ENCODE measurements around the gene HK1. TPM values are rescaled to one million over a fixed set of nuclear protein-coding genes. Genes with fewer than 3 reads are reported as not detected.
"Not testable (repeated sequence)": the region's sequence is repeated elsewhere in the genome, so short reads cannot be mapped to it uniquely, and the experiment has no call there.

HK1 gene
- total RNA-seq, 2 donors from 2014 or later = 15.8 to 17.1 TPM

GRCh38 chr10:69443354-69443753, 165.1 kb downstream of the HK1 start:
- peaks cover 21% of the 10 kb centered on the region for H3K4me1 ChIP-seq
- no peaks in the 10 kb centered on the region for H3K27me3 ChIP-seq
- ATAC-seq = no peak
- no peaks in the 10 kb centered on the region for H3K9me3 ChIP-seq
- intact Hi-C loops (cut with DNase I) = no loop called here
- 77 to 85% methylated on average over 1 of the region's 1 CpG for WGBS, 2 donors
- DNase-seq = no peak
- no peaks in the 10 kb centered on the region for H3K36me3 ChIP-seq (replicated peaks in 1 of 2; ENCODE audit: insufficient read depth in 1 of 2, low read depth in 2 of 2)
- no peak overlapping the region for H3K27ac ChIP-seq
- no peak for TF ChIP-seq CTCF (IDR thresholded peaks at IDR 0.05)
- TF ChIP-seq POLR2A (IDR thresholded peaks at IDR 0.05) = no peak
- no peak overlapping the region for H3K4me3 ChIP-seq

- Histone ChIP-seq H3K27ac (no peak overlapping the region), H3K27me3 (no peaks in the 10 kb centered on the region), H3K36me3 (replicated peaks in 1 of 2; ENCODE audit: insufficient read depth in 1 of 2, low read depth in 2 of 2) (no peaks in the 10 kb centered on the region), H3K4me1 (peaks cover 18% of the 10 kb centered on the region), H3K4me3 (no peak overlapping the region), H3K9me3 (no peaks in the 10 kb centered on the region)
- no peak for TF ChIP-seq POLR2A (IDR thresholded peaks at IDR 0.05)
- TF ChIP-seq CTCF (IDR thresholded peaks at IDR 0.05) = no peak
- WGBS, 2 donors = 75 to 83% methylated on average over 4 of the region's 4 CpGs
- intact Hi-C loops (cut with DNase I) = no loop called here
- ATAC-seq (no peak), DNase-seq (no peak)
These were observed 166.7 kb downstream of the HK1 start for GRCh38 chr10:69445041-69445440.

- intact Hi-C loops (cut with DNase I) = no loop called here
- Histone ChIP-seq H3K27me3 (no peaks in the 10 kb centered on the region), H3K9me3 (no peaks in the 10 kb centered on the region), H3K4me1 (peaks cover 30% of the 10 kb centered on the region), H3K27ac (no peak overlapping the region), H3K4me3 (no peak overlapping the region), H3K36me3 (replicated peaks in 1 of 2; ENCODE audit: insufficient read depth in 1 of 2, low read depth in 2 of 2) (no peaks in the 10 kb centered on the region)
- ATAC-seq (no peak), DNase-seq (no peak)
- TF ChIP-seq CTCF (IDR thresholded peaks at IDR 0.05) = no peak
- TF ChIP-seq POLR2A (IDR thresholded peaks at IDR 0.05) = no peak
These were observed 167.9 kb downstream of the HK1 start for GRCh38 chr10:69446229-69446628.

- TF ChIP-seq POLR2A (IDR thresholded peaks at IDR 0.05) (no peak), CTCF (IDR thresholded peaks at IDR 0.05) (no peak)
These were observed 168.4 kb downstream of the HK1 start for GRCh38 chr10:69446650-69447151.

GRCh38 chr10:69449841-69450240, 171.5 kb downstream of the HK1 start:
- intact Hi-C loops (cut with DNase I) = no loop called here
- WGBS, 2 donors = 0 to 5% methylated on average over 1 of the region's 1 CpG
- no peaks in the 10 kb centered on the region for H3K27me3 ChIP-seq
- TF ChIP-seq POLR2A (IDR thresholded peaks at IDR 0.05) (no peak), CTCF (IDR thresholded peaks at IDR 0.05) (peak; percentile 32 to 70 (median 59))
- peaks cover 36% of the 10 kb centered on the region for H3K4me1 ChIP-seq
- H3K36me3 ChIP-seq (replicated peaks in 1 of 2; ENCODE audit: insufficient read depth in 1 of 2, low read depth in 2 of 2) = no peaks in the 10 kb centered on the region
- H3K4me3 ChIP-seq = no peak overlapping the region
- DNase-seq (peak; percentile 68 to 75 (median 74)), ATAC-seq (peak; percentile 54)
- peak overlapping the region; percentile 59 to 87 (median 77) for H3K27ac ChIP-seq
- H3K9me3 ChIP-seq = no peaks in the 10 kb centered on the region

More at GRCh38 chr10:69446650-69447151, 168.4 kb downstream of the HK1 start:
- ATAC-seq = no peak
- no peaks in the 10 kb centered on the region for H3K27me3 ChIP-seq
- H3K4me1 ChIP-seq = peaks cover 30% of the 10 kb centered on the region
- no peaks in the 10 kb centered on the region for H3K36me3 ChIP-seq (replicated peaks in 1 of 2; ENCODE audit: insufficient read depth in 1 of 2, low read depth in 2 of 2)
- no peaks in the 10 kb centered on the region for H3K9me3 ChIP-seq
- H3K27ac ChIP-seq = no peak overlapping the region
- DNase-seq = no peak
- H3K4me3 ChIP-seq = no peak overlapping the region
- 28 to 38% methylated on average over 3 of the region's 3 CpGs for WGBS, 2 donors
- intact Hi-C loops (cut with DNase I) = no loop called here

- DNase-seq; intact Hi-C loops (cut with DNase I); H3K27me3 ChIP-seq; ATAC-seq; H3K36me3 ChIP-seq (replicated peaks in 1 of 2; ENCODE audit: insufficient read depth in 1 of 2, low read depth in 2 of 2); H3K9me3 ChIP-seq; H3K4me3 ChIP-seq: not testable (repeated sequence)
- WGBS, 2 donors = 87 to 89% methylated on average over 16 of the region's 16 CpGs
- Histone ChIP-seq H3K27ac (peak overlapping the region in 3 of 4 donors; percentile 72 to 87 (median 82)), H3K4me1 (peaks cover 36% of the 10 kb centered on the region)
These were observed 172.1 kb downstream of the HK1 start for GRCh38 chr10:69450395-69450794.
